Gastrocnemius medialis (tissue), 4 donors: Measurements from ENCODE around the gene DCC. TPM values are rescaled to one million over a fixed set of nuclear protein-coding genes. Genes with fewer than 3 reads are reported as not detected.

Experiments used
- ATAC-seq, 2 donors: fragments of 150-250 bp; one replicate each; pipeline ENCODE4 v1.9.1; 2016
- DNase-seq, 2 donors: peaks; one replicate each; pipeline ENCODE4 v3.0.0-alpha.2; 2019
- H3K27ac ChIP-seq, 4 donors: fragments of 200-600 bp; sonication (generic); 1 replicate in 1 of 4; 2 replicates in 3 of 4; pipeline ENCODE4 v1.5.1; 2016 to 2018; ENCODE audit warnings: mild to moderate bottlenecking in 2 of 4, moderate library complexity in 1 of 4
- H3K27me3 ChIP-seq, 3 donors: fragments of 200-600 bp; sonication (generic) in 2 of 3; 1 replicate in 1 of 3; 2 replicates in 2 of 3; pipeline versions ENCODE4 v1.5.1 to v1.6.0; 2016 to 2019; ENCODE audit warnings: mild to moderate bottlenecking in 1 of 3, moderate library complexity in 1 of 3
- H3K36me3 ChIP-seq, 2 donors: fragments of 200-600 bp; sonication (generic) in 1 of 2; one replicate each; pipeline ENCODE4 v1.5.1; 2017 to 2018
- H3K4me1 ChIP-seq, 2 donors: fragments of 200-600 bp; sonication (generic) in 1 of 2; one replicate each; pipeline ENCODE4 v1.5.1; 2016 to 2017; ENCODE audit warnings: mild to moderate bottlenecking in 2 of 2
- H3K4me3 ChIP-seq, 4 donors: fragments of 200-600 bp; sonication (generic) in 3 of 4; 1 replicate in 1 of 4; 2 replicates in 3 of 4; pipeline ENCODE4 v1.5.1; 2016 to 2019; ENCODE audit warnings: mild to moderate bottlenecking in 2 of 4
- H3K9me3 ChIP-seq, 3 donors: fragments of 200-600 bp; sonication (generic) in 2 of 3; 1 replicate in 1 of 3; 2 replicates in 2 of 3; pipeline ENCODE4 v1.5.1; 2016 to 2019
- CTCF ChIP-seq, 5 experiments: fragments of 450-650 bp in 3 of 5; fragments of 200-600 bp in 2 of 5; sonication (generic) in 2 of 5; IDR thresholded peaks in 4 of 5; conservative IDR thresholded peaks in 1 of 5; 1 replicate in 4 of 5; 2 replicates in 1 of 5; pipeline ENCODE4 v1.5.1; 2016 to 2019; ENCODE audit warnings: antibody characterized with exemption in 5 of 5, mild to moderate bottlenecking in 3 of 5, moderate library complexity in 3 of 5
- POLR2A ChIP-seq, 2 donors: fragments of 450-650 bp; IDR thresholded peaks; one replicate each; pipeline ENCODE4 v1.6.1; 2017; ENCODE audit warnings: antibody characterized with exemption in 2 of 2, mild to moderate bottlenecking in 2 of 2, moderate library complexity in 2 of 2
- in situ Hi-C, 4 donors: fragments of 200-750 bp; cut with MboI; loops; one replicate each; pipeline versions ENCODE4 v1.15.0 to v1.8.0; 2017; ENCODE audit warnings: low sequenced_read_pairs in 4 of 4
- intact Hi-C: fragments of 100-400 bp; cut with DNase I; formaldehyde crosslinking; loops from one replicate; pipeline ENCODE4 v1.15.1; 2023; ENCODE audit warnings: low total_unique reads
- total RNA-seq, 4 donors: library from RNA; depleted of rRNA; stranded (reverse); fragments of >200 nt; gene quantifications; one replicate each; pipeline versions ENCODE4 v1.1.0 to v1.2.3, GENCODE V29; 2016

DCC gene
- total RNA-seq, 4 donors from 2014 or later, result not detected

- DNase-seq, result no peak
- Histone ChIP-seq H3K4me1 (no peaks in the 10 kb centered on the region), H3K27me3 (no peaks in the 10 kb centered on the region), H3K27ac (no peak overlapping the region), H3K9me3 (no peaks in the 10 kb centered on the region), H3K4me3 (no peak overlapping the region), H3K36me3 (no peaks in the 10 kb centered on the region)
- in situ Hi-C loops, result no loop called here
- TF ChIP-seq POLR2A (IDR thresholded peaks at IDR 0.05), result no peak
- no peak for TF ChIP-seq CTCF (IDR thresholded peaks at IDR 0.05 in 4 of 5, conservative IDR thresholded peaks at IDR 0.05 in 1 of 5)
- ATAC-seq, result no peak
- intact Hi-C loops, result no loop called here
Observed at GRCh38 chr18:53421869-53422268, 1081.9 kb downstream of the DCC start.

- intact Hi-C loops, result no loop called here
- Histone ChIP-seq H3K27ac (no peak overlapping the region), H3K27me3 (no peaks in the 10 kb centered on the region), H3K9me3 (no peaks in the 10 kb centered on the region), H3K4me3 (no peak overlapping the region), H3K36me3 (no peaks in the 10 kb centered on the region), H3K4me1 (no peaks in the 10 kb centered on the region)
- no peak for ATAC-seq
- TF ChIP-seq POLR2A (IDR thresholded peaks at IDR 0.05) (no peak), CTCF (IDR thresholded peaks at IDR 0.05 in 4 of 5, conservative IDR thresholded peaks at IDR 0.05 in 1 of 5) (no peak)
- no peak for DNase-seq
- in situ Hi-C loops, result no loop called here
Observed at GRCh38 chr18:53422896-53423295, 1082.9 kb downstream of the DCC start.

GRCh38 chr18:53426666-53427184, 1086.7 kb downstream of the DCC start:
- in situ Hi-C loops, result no loop called here
- Histone ChIP-seq H3K9me3 (no peaks in the 10 kb centered on the region), H3K4me1 (no peaks in the 10 kb centered on the region), H3K4me3 (no peak overlapping the region), H3K27ac (no peak overlapping the region), H3K36me3 (no peaks in the 10 kb centered on the region), H3K27me3 (no peaks in the 10 kb centered on the region)
- no peak for ATAC-seq
- intact Hi-C loops, result no loop called here
- TF ChIP-seq POLR2A (IDR thresholded peaks at IDR 0.05) (no peak), CTCF (IDR thresholded peaks at IDR 0.05 in 4 of 5, conservative IDR thresholded peaks at IDR 0.05 in 1 of 5) (no peak)
- DNase-seq, result no peak

GRCh38 chr18:53441761-53442414, 1101.9 kb downstream of the DCC start:
- no peak overlapping the region for H3K4me3 ChIP-seq
- no peaks in the 10 kb centered on the region for H3K4me1 ChIP-seq
- H3K27ac ChIP-seq, result no peak overlapping the region
- intact Hi-C loops (no loop called here), in situ Hi-C loops (no loop called here)
- no peaks in the 10 kb centered on the region for H3K36me3 ChIP-seq
- H3K27me3 ChIP-seq, result no peaks in the 10 kb centered on the region
- DNase-seq (no peak), ATAC-seq (no peak)
- TF ChIP-seq POLR2A (IDR thresholded peaks at IDR 0.05), result no peak
- no peak for TF ChIP-seq CTCF (IDR thresholded peaks at IDR 0.05 in 4 of 5, conservative IDR thresholded peaks at IDR 0.05 in 1 of 5)
- H3K9me3 ChIP-seq, result no peaks in the 10 kb centered on the region

GRCh38 chr18:53442415-53442783, 1102.4 kb downstream of the DCC start:
- DNase-seq (no peak), ATAC-seq (no peak)
- Histone ChIP-seq H3K9me3 (no peaks in the 10 kb centered on the region), H3K27ac (no peak overlapping the region), H3K4me1 (no peaks in the 10 kb centered on the region), H3K27me3 (no peaks in the 10 kb centered on the region), H3K36me3 (no peaks in the 10 kb centered on the region), H3K4me3 (no peak overlapping the region)
- TF ChIP-seq CTCF (IDR thresholded peaks at IDR 0.05 in 4 of 5, conservative IDR thresholded peaks at IDR 0.05 in 1 of 5) (no peak), POLR2A (IDR thresholded peaks at IDR 0.05) (no peak)
- intact Hi-C loops (no loop called here), in situ Hi-C loops (no loop called here)
